Midbrain (tissue), 1 donor: ENCODE results near the gene CACNA2D1.
"Not testable (repeated sequence)": the region's sequence is repeated elsewhere in the genome, so short reads cannot be mapped to it uniquely, and the experiment has no call there.

Experiments used
- DNase-seq: peaks from one replicate; lab custom pipeline; 2025; lab: John Stamatoyannopoulos, UW

Gene CACNA2D1

GRCh38 chr7:82049442-82049841 lies 394.1 kb downstream of the CACNA2D1 start:
- DNase-seq = peak; percentile 6

- DNase-seq = peak; percentile 71
Observed at GRCh38 chr7:82044497-82045080, 399.0 kb downstream of the CACNA2D1 start.

GRCh38 chr7:82039621-82040020 lies 404.0 kb downstream of the CACNA2D1 start:
- DNase-seq = no peak

DNA sequence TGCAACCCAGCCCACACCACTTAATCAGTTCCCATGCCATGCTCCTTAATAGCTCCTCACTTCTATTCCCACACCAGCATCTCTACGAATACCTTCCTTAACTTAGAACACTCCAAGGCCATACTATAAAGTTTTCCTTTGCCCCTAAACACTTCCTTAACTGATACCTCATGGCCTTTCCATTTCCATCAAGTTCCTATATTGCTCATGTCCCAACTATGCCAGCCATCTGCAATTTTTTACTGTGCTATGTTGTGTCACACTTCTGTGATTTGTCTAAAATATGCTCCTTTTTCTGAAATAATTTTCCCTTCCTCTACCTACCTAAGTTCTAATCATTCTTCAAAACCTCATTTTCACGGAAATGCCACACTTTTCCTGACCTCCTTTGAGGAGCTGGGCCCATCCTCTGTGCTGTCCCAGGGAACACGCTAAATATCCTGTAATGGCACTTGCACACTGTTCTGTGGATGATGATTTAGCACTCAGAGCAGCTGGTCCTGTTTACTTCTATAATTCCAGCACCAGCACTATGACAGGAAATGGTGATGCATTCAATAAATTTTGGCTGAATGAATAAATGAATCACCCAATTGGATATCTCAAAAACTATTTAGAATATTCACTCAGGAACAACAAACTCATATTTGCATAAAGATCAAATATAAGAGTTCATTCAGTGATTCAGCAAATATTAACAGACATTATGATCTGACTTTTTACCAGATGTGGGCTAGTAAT lies 407.3 kb downstream of the CACNA2D1 start:
- DNase-seq = no peak

- DNase-seq = no peak
Observed at GRCh38 chr7:82035456-82035855, 408.1 kb downstream of the CACNA2D1 start.

- DNase-seq = no peak
Observed at GRCh38 chr7:82032901-82033300, 410.7 kb downstream of the CACNA2D1 start.

GRCh38 chr7:82029236-82029913 lies 414.2 kb downstream of the CACNA2D1 start:
- DNase-seq = no peak

- no peak for DNase-seq
Observed at GRCh38 chr7:82028097-82028496, 415.5 kb downstream of the CACNA2D1 start.

DNA sequence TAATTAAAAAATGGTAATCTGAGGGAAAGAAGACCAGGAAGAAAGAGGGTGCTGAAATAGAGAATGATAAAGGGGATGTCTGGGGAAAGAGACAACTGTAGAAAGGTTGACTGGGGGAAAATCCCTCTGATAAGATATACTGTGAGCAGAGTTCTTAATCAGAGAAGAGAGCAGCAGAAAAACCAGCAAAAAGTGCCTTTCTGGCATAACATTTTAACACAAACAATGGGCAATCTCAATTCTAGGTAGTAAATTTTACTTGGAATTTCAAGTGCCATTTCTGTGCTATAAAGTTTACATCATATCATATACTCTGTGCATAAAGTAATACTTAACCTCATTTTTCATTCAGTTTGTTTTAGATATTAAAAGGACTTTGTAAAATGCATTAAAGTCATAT lies 421.9 kb downstream of the CACNA2D1 start:
- no peak for DNase-seq

GRCh38 chr7:82021036-82021435 lies 422.5 kb downstream of the CACNA2D1 start:
- DNase-seq = no peak

DNA sequence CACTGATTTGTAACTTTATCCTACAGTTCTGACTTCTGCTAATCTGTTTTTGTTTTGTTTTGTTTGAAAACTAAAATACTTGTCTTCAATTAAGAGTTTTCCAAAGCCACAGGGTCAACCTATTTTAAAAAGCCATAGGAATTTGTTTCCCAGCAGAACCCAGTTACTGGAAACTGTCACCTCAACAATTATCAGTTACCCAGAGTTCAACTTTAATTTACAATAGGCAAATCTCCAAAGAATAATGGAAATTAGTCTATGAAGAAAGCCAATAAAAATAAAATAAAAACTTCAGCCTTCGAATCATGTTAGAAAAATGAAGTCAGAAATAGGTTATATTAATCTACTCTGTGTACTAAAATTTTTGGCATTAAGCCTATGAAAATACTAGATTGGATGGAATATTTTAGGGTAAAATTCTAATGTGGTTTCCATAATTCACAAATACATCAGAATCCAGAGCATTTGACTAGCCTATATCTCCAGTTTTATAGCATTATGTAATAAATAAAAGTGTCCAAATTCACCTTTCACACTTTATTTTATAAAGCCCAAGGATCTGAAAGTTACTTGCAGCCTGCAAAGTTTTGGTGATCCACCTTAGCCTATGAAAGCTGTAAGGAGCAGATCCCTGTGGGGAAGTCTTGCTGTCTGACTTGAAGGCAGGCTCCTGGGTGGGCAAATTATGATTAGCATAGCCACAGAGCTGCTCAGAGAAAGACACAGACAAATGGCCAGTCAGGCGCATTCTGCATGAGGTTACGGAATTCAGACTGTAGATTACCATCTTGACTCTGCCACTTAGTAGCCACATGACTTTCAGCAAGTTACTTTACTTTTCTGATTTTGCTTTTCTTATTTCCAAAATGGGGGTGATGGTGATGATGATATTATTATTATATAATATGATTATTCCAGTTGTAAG lies 423.8 kb downstream of the CACNA2D1 start:
- DNase-seq = no peak

DNA sequence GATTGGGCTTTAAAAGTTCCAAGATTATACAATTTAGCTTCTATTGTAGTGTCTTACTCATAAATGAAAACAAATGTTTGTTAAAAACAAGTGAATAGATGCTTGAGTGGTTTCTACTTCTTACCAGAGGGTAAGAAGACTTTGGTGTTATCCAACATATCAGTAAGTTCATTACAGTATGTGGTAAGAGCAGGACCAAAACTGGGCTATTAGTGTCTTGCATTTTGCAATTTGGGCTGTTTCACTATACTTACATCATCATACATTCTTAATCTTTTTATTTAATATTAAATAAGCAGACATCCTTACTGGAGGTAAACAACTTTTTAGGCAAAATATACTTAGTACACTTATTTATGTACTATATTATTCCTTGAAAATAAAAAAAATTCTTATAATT lies 425.4 kb downstream of the CACNA2D1 start:
- no peak for DNase-seq

GRCh38 chr7:82017334-82017943 lies 426.1 kb downstream of the CACNA2D1 start:
- peak; percentile 52 for DNase-seq

- DNase-seq = no peak
Observed at GRCh38 chr7:82015751-82016150, 427.8 kb downstream of the CACNA2D1 start.

DNA sequence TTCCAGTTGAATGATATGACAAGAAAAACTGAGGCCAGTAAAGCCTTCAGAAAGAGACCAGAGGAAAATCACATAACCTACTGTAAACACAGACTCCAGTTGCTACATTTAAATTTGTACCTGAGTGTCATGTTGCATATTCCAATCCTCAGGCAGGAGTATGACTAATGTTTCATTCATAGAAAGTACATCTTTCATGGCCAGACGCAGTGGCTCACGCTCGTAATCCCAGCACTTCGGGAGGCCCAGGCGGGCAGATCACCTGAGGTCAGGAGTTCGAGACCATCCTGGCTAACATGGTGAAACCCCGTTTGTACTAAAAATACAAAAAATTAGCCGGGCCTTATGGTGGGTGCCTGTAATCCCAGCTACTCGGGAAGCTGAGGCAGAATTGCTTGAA lies 429.0 kb downstream of the CACNA2D1 start:
- not testable (repeated sequence) for DNase-seq

DNA sequence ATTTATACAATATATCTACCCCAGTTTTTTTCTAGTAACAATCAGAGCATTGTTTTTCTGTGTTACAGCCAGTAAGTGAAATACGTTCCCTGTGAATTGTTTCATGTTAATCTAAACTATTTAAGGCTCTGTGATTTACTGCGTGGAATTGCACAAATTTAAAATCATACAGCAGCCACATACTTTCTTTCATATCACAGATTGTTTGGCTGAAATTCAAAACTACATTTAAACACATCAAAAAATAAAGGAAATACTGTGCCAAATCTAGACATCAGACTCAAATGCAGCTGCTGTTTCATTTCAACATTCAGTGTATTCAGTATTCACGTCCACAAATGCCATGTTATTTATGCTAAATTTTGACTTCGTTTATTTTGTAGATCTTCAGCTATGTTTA lies 431.1 kb downstream of the CACNA2D1 start:
- DNase-seq = no peak

DNA sequence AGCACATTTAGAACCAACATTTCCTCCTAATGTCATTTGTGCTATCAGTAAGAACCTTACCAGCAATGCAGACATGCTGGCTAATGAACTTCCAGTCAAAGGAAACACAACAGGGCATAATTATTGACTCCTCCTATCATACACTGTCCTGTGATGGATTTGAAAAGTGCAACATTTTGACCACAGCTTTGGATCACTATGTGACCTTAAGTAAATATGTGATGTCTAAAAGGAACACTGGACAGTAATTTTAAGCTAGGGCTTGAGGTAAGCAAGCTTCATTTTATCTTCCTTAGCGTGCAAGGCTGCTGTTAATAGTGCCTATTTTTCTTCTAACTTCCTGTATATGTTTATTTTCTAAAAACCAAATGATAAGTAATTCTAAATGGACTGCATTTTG lies 433.2 kb downstream of the CACNA2D1 start:
- DNase-seq = no peak

GRCh38 chr7:82007315-82007714 lies 436.3 kb downstream of the CACNA2D1 start:
- no peak for DNase-seq

GRCh38 chr7:82005056-82005455 lies 438.5 kb downstream of the CACNA2D1 start:
- no peak for DNase-seq

DNA sequence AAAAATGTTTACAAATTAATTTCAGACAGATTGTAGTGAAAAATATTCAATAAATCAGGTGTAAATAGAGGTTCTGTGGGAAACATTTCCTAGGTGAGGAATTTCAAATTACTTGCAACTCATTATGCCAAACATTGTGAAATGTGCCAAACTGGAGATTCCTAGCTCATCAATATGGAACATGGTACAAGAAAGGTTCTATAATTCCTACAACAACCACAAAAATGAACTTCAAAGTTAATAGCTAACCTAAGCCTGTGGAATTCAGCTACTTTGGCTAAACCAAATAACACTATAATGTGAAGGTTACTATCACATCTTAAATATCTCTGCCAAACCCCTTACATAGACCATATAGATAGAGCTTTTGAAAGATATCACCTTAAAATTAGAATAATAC lies 450.4 kb downstream of the CACNA2D1 start:
- no peak for DNase-seq

DNA sequence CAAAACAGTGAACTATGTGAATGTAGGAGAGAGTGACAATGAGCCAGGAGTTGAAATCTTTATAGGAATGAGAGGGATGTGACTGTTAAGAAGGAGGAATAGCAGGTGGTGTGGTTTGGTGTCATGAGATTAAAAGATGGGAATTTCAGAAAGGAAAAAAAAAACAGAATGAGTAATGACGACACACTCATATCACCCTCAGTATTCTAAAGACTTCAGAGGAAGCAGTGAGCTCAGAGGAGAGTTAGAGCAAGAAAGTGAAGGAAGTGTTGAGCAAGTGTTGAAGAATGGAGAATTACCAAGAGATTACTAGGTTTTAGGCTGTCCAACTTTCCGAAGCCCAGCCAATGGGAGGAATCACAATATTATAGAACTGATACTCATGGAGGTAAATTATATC lies 453.2 kb downstream of the CACNA2D1 start:
- DNase-seq = no peak
